Activated CD8-positive, alpha-beta memory T cell treated with anti-CD3 and anti-CD28 coated beads, Interleukin-2, amount 50 U/mL, for 24 hours (primary cell): ENCODE results near the gene IPPK.

Experiments used
- DNase-seq: peaks from one replicate; pipeline ENCODE4 v3.0.0-alpha.2; 2020; ENCODE audit errors: extremely low read depth

Gene IPPK

GRCh38 chr9:92657296-92658094, 12.4 kb downstream of the IPPK start:
- no peak for DNase-seq

GRCh38 chr9:92656537-92656925, 13.4 kb downstream of the IPPK start:
- no peak for DNase-seq

GRCh38 chr9:92655896-92656536, 13.9 kb downstream of the IPPK start:
- DNase-seq, result no peak

DNA sequence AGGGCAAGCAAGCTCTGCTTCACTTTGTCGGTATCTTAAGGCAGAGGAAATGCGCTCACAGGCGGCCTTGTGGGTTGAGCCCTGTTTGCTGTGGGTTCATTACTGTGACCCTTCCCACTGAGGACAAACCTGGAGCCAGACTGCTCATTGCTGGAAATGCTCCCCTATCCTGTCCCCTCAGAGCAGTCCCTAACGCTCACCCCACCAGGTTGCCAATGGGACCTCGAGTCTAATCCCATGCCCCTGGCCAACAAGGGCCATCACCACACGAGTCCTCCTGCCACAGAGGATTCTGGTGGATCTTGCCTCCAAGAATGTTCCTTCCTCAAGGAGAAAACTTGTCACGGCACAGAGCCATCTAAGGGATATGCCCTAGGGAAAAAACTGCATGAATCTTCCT, 14.6 kb downstream of the IPPK start:
- no peak for DNase-seq

- DNase-seq, result no peak
These were observed 15.2 kb downstream of the IPPK start for GRCh38 chr9:92654481-92655301.

DNA sequence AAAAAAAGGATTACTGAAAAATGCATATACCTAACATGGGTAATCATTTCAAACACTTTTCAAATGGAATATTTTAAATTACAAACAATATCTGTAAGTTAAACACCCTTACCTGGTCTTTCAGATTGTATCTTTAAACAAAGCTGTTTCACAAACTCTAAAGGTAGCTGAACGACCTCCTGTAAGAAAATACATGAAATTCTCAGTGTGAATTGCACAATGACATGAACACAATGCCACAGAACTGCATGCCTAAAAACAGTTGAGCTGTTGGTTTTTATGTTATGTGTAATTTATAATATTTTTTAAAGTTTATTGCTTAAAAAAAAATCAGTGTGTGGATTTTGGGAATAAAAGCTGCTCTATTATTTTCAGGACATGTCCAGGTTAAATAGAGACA, 17.5 kb downstream of the IPPK start:
- DNase-seq, result no peak

- DNase-seq, result no peak
These were observed 18.9 kb downstream of the IPPK start for GRCh38 chr9:92650839-92651621.

GRCh38 chr9:92650296-92650695, 19.6 kb downstream of the IPPK start:
- no peak for DNase-seq

- no peak for DNase-seq
These were observed 20.9 kb downstream of the IPPK start for GRCh38 chr9:92649007-92649406.

DNA sequence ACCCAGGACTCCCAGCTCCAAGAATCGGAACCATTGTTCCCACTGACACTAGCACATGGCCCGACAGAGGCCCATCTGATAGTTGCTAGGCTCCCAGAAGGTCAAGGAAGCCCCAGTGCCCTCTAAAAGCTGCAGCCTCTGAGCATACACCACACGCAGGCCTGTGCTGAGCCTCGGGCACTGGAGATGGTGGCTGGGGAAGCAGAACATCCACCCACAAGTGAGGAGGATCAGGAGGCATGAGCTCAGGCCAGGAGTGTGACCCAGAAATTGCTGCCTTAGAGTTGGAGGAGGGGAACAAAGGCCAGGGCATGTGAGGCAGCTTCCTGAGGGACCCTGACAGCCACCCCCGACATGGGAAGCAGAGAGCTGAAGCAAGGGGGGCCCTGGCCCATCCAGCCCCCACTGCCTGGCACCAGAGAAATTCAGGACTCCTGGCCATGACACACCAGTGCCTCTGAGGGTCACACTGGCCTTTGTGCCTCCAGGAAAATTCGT, 21.4 kb downstream of the IPPK start:
- DNase-seq, result no peak

- DNase-seq, result no peak
These were observed 22.1 kb downstream of the IPPK start for GRCh38 chr9:92647671-92648473.

DNA sequence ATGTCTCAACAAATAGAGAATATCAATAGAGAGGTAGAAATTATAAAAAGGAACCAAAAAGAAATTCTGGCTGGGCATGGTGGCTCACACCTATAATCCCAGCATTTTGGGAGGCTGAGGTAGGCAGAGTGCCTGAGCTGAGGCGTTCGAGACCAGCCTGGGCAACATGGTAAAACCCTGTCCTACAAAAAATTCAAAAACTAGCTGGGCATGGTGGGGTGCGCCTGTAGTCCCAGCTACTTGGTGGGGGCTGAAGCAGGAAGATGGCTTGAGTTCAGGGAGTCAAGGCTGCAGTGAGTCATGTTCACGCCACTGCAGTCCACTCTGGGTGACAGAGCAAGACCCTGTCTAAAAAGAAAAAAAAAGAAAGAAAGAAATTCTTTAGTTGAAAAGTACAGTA, 24.9 kb downstream of the IPPK start:
- DNase-seq, result no peak

- DNase-seq, result no peak
These were observed 25.7 kb downstream of the IPPK start for GRCh38 chr9:92644278-92644677.

DNA sequence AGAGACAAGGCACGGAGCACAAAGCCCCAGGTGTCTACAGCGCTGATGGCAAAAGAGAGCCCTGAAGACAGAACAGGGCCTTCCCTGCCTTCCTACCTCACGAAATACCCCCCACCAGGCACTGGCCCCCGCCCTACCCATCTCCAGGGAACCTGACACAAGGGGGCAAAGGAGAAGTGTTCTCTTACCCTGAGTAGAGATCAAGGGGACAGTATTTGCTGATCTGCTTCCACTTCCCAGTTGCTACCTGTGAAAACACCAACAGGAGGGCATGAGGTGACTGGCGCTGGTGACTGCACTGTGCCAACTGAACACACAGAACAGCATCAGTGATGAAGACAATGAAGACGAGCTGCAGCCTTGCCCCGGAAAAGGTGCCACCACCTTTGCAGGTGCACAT, 27.4 kb downstream of the IPPK start:
- DNase-seq, result no peak

GRCh38 chr9:92642041-92642451, 27.9 kb downstream of the IPPK start:
- DNase-seq, result no peak

DNA sequence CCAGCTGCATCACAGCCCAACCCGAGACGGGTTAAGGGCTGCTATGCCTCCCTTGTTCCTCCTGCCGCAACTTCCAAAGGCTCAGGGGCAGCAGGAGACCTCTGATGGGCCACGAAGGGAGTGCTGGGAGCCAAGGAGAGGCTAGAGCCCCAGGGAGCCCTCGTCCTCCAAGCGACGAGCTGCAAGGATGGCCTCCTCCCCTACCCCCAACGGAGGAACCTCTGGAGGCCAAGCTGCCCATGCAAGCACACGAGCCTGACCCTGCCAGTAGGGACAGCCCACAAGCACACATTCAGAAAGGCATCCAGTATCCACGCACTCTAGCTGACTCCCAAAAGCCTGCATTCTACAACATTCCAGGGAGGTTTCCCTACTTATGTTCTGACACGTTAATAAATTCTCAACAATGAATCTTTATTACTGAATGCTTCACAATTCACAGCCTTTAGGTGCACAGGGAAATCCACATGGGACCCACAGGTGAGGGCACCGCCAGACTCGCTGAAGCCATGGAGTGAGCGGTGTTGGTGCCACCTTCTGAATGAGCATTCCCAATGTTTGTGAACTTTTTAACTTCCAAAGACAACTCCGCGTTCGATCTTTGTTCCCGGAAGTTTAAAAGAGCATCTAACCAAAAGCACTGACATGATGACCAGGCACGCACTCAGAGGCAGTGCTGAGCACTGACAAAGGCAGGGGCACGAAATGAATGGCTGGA, 28.7 kb downstream of the IPPK start:
- DNase-seq, result no peak

DNA sequence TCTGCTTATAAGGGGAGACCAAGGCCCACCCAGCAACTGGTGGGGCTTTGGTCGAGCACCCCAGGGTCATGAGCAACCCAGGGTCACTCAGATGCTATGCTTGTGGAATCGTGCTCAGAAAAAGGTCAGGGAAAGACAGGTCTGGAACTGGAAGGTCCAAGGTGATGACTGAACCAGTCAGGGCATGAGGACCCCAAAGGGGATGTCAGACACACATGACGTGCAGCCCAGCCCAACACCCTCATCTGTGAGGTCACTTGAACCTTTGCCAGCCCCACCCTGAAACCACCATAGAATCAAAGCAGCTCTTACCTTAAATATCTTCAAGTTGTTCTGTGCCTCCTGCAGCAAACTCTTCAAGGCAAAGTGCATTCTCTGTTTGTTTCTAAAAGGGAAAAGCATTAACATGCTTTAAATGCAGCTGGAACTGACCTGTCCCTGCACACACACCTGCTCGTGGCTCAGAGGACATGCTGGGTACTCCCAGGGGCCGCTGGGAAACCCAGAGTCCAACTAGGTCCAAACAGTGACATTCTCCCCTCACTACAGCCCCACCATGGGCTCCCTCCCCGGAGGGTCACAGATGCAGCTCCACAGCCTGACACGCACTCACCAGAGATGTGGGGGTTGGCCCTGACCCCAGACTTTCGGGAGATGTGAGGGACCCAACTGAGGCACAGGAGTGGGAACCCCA, 29.4 kb downstream of the IPPK start:
- no peak for DNase-seq

DNA sequence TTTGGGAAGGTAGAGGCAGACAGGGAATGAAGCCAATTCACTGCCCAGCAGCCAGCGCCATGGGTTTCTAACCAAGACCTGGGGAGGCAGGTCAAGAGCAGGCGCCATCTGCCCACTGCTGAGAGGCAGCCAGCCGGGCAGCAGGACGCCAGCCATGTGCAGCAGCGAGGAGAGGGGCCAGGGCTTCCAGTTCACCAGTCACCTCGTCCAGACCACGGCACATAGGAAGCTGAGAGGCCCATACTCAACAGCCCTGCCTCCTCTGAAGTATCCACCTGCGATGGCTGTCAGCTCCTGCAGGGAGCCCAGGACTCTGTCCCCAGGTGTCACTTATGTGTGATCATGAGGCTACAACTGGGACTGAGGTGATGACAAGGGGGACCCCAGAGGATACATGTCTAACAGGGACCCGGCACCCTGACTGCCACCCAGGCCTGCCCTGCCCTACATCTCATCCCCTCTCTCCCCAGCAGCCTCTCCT, 30.1 kb downstream of the IPPK start:
- no peak for DNase-seq

- no peak for DNase-seq
These were observed 30.8 kb downstream of the IPPK start for GRCh38 chr9:92639124-92639523.
